Measurements from ENCODE around the gene KDM3A. TPM values are rescaled to one million over a fixed set of nuclear protein-coding genes. Genes with fewer than 3 reads are reported as not detected.

KDM3A gene
- total and polyA plus RNA-seq, 2 of the 8 experiments (the other 6 are each of a cell fraction or from before 2014, with no cell fraction given), result 15.8 to 29.2 TPM

DNA sequence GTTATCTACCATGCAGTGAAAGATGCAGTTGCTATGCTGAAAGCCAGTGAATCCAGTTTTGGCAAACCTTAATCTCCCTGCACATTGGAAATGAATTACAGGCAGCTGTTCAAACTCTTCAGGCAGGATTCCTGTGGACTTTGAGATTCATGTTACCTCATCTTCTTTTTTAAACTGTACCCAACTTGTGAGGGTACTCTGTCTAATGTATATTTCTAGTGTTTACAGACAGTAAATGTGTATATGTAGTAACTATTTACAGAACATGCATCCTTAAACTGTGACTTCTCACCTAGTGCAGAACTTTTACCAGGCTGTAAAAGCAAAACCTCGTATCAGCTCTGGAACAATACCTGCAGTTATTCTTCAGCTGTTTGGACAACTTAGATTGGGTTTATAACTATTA lies 50.9 kb downstream of the KDM3A start:
- peaks cover 19 to 57% (median 45%) of the 10 kb centered on the region in 4 experiments for H3K36me3 ChIP-seq (ENCODE audit: control insufficient read depth in 2 of 4, insufficient read depth in 4 of 4, low read length in 3 of 4)
- CTCF ChIA-PET (ENCODE audit: partially characterized antibody), result interaction anchor here (0.6 kb wide), 1 partner anchor 273 kb away, joined by 3 read pairs; no protein-coding TSS in a partner anchor

More for the DNA sequence above, 50.9 kb downstream of the KDM3A start:
- H3K4me2 ChIP-seq (ENCODE audit: insufficient read depth in 1 of 2, low read depth in 2 of 2, low read length in 2 of 2), result no peak overlapping the region
- H3K23me2 ChIP-seq (ENCODE audit: low read depth, low read length), result no peaks in the 10 kb centered on the region
- H3K56ac ChIP-seq (replicated peaks; ENCODE audit: insufficient read length, low read depth, low read length), result no peak overlapping the region
- H4K91ac ChIP-seq (replicated peaks; ENCODE audit: insufficient read length, low read length), result no peak overlapping the region
- no peak overlapping the region for H3K27ac ChIP-seq (ENCODE audit: low read depth, low read length)
- no peak overlapping the region for H4K5ac ChIP-seq (ENCODE audit: insufficient read length, low read depth, low read length)
- H3K79me2 ChIP-seq (ENCODE audit: control insufficient read depth in 1 of 2, insufficient read depth in 2 of 2, low read length in 2 of 2), result no peaks in the 10 kb centered on the region
- no peak for TF ChIP-seq EP300 (IDR thresholded peaks at IDR 0.05; ENCODE audit: borderline replicate concordance in 1 of 2, low read depth in 2 of 2, low read length in 2 of 2)
- no peak for TF ChIP-seq SP1 (IDR thresholded peaks at IDR 0.05; ENCODE audit: low read depth, low read length)
- TF ChIP-seq YY1 (IDR thresholded peaks at IDR 0.05; ENCODE audit: low read depth, low read length), result no peak
- TF ChIP-seq BCL11A (IDR thresholded peaks at IDR 0.05; ENCODE audit: low read depth in 2 of 2, low read length in 2 of 2), result no peak
- no peaks in the 10 kb centered on the region; a peak in 1 of 4 replicates for H3K9me3 ChIP-seq (ENCODE audit: insufficient read depth in 2 of 2, low read depth in 1 of 2, low read length in 1 of 2)
- no peak overlapping the region for H2BK15ac ChIP-seq (ENCODE audit: low read length)
- POLR2A ChIA-PET (ENCODE audit: partially characterized antibody), result interaction anchor here (0.8 kb wide), 1 partner anchor 33 kb away, joined by 3 read pairs; no protein-coding TSS in a partner anchor
- DNase-seq (ENCODE audit: low read depth in 1 of 2, low spot score in 2 of 2) (no peak), FAIRE-seq (no peak)
- no peak overlapping the region for H3K14ac ChIP-seq (ENCODE audit: insufficient read length)
- 86% methylated on average over 1 of the region's 1 CpG; no CpG with 5 or more reads in 1 of the 2 experiments for WGBS, 2 experiments (ENCODE audit: extremely low coverage in 1 of 2, insufficient coverage in 1 of 2, insufficient read length in 1 of 2, insufficient replicate concordance in 2 of 2, low coverage in 1 of 2, low lambda C conversion rate in 2 of 2, missing lambda C conversion rate in 1 of 2)
- H3K27me3 ChIP-seq (replicated peaks in 1 of 4; ENCODE audit: control insufficient read depth in 3 of 4, extremely low read depth in 1 of 4, insufficient read depth in 3 of 4, low read length in 3 of 4), result no peaks in the 10 kb centered on the region
- H3K23ac ChIP-seq (ENCODE audit: insufficient read length), result no peak overlapping the region
- no peak overlapping the region for H2BK20ac ChIP-seq (ENCODE audit: low read length)
- no peak overlapping the region for H2BK12ac ChIP-seq (ENCODE audit: low read depth, low read length)
- peaks cover 2 to 3% of the 10 kb centered on the region in 2 experiments for H4K20me1 ChIP-seq (replicated peaks in 1 of 2; ENCODE audit: control insufficient read depth in 1 of 2, insufficient read depth in 2 of 2, low read length in 2 of 2)
- no peaks in the 10 kb centered on the region for H3K79me1 ChIP-seq (ENCODE audit: low read depth, low read length)
- H3K4me3 ChIP-seq (ENCODE audit: extremely low read depth in 1 of 4, insufficient read depth in 2 of 4, low read depth in 3 of 4, low read length in 4 of 4), result no peak overlapping the region
- H2BK5ac ChIP-seq (ENCODE audit: low read depth, low read length), result no peak overlapping the region
- H3K4me1 ChIP-seq (replicated peaks in 1 of 4; ENCODE audit: control insufficient read depth in 3 of 4, insufficient read depth in 4 of 4, low read length in 3 of 4), result no peaks in the 10 kb centered on the region
- H2AFZ ChIP-seq (ENCODE audit: low read length), result no peak overlapping the region
- no peak overlapping the region for H3K9ac ChIP-seq (replicated peaks in 1 of 4; ENCODE audit: extremely low read depth in 1 of 4, low read depth in 3 of 4, low read length in 3 of 4)
- H2AK5ac ChIP-seq (ENCODE audit: low read depth, low read length), result no peak overlapping the region
- H4K8ac ChIP-seq (ENCODE audit: extremely low read depth, insufficient read depth, low read length), result no peak overlapping the region
- no peak overlapping the region for H2BK120ac ChIP-seq (replicated peaks; ENCODE audit: low read depth, low read length)
- H3K18ac ChIP-seq (ENCODE audit: extremely low read depth, low read length), result no peak overlapping the region
- H3K4ac ChIP-seq (replicated peaks; ENCODE audit: insufficient read length, low read depth, low read length), result no peak overlapping the region
